GM21367 (cell line): Measurements from ENCODE around the gene CALML5.

Source experiments
- ATAC-seq: cut with Tn5 transposase; IDR thresholded peaks from one replicate; pipeline ENCODE4 v1.9.1; 2021; ENCODE audit not compliant: unreplicated experiment

CALML5 gene

GRCh38 chr10:5518143-5518542, 18.8 kb upstream of the CALML5 start:
- ATAC-seq = no peak

GRCh38 chr10:5517546-5517945, 18.2 kb upstream of the CALML5 start:
- ATAC-seq = no peak

GRCh38 chr10:5515948-5516761, 16.8 kb upstream of the CALML5 start:
- no peak for ATAC-seq

- ATAC-seq = no peak
Observed at GRCh38 chr10:5514226-5514850, 15.0 kb upstream of the CALML5 start.

- no peak for ATAC-seq
Observed at GRCh38 chr10:5512881-5513612, 13.7 kb upstream of the CALML5 start.

GRCh38 chr10:5512331-5512730, 13.0 kb upstream of the CALML5 start:
- no peak for ATAC-seq

GRCh38 chr10:5511885-5512280, 12.5 kb upstream of the CALML5 start:
- no peak for ATAC-seq

GRCh38 chr10:5511231-5511884, 12.0 kb upstream of the CALML5 start:
- ATAC-seq = no peak

- ATAC-seq = no peak
Observed at GRCh38 chr10:5510281-5511072, 11.1 kb upstream of the CALML5 start.

- no peak for ATAC-seq
Observed at GRCh38 chr10:5509691-5510090, 10.3 kb upstream of the CALML5 start.

GRCh38 chr10:5509236-5509635, 9.9 kb upstream of the CALML5 start:
- no peak for ATAC-seq

- no peak for ATAC-seq
Observed at GRCh38 chr10:5508786-5509185, 9.4 kb upstream of the CALML5 start.

GRCh38 chr10:5508161-5508604, 8.8 kb upstream of the CALML5 start:
- ATAC-seq = no peak

GRCh38 chr10:5507649-5508131, 8.3 kb upstream of the CALML5 start:
- ATAC-seq = no peak

GRCh38 chr10:5506751-5507648, 7.6 kb upstream of the CALML5 start:
- ATAC-seq = no peak

GRCh38 chr10:5506246-5506645, 6.9 kb upstream of the CALML5 start:
- no peak for ATAC-seq

- ATAC-seq = no peak
Observed at GRCh38 chr10:5504146-5505072, 5.0 kb upstream of the CALML5 start.

GRCh38 chr10:5503477-5503835, 4.1 kb upstream of the CALML5 start:
- ATAC-seq = no peak
